ENCODE measurements around the gene NFIA. TPM values are rescaled to one million over a fixed set of nuclear protein-coding genes. Genes with fewer than 3 reads are reported as not detected.

NFIA gene
- total and polyA plus RNA-seq, 9 of the 15 experiments (the other 6 are each of a cell fraction or from before 2014, with no cell fraction given): 5.3 to 24.9 (median 9.8) TPM

- TF ChIP-seq VEZF1 (CRISPR knock-in tag; IDR thresholded peaks at IDR 0.05): no peak
Observed at GRCh38 chr1:61221642-61222041, 139.3 kb downstream of the NFIA start (continued).

- peaks cover 7% of the 10 kb centered on the region; the same call in 1 of the 2 replicates for H3K9me3 ChIP-seq (replicated peaks; ENCODE audit: control insufficient read depth, insufficient read depth, low read depth, low read length)
Observed at GRCh38 chr1:61222240-61222639, 139.9 kb downstream of the NFIA start.

More at GRCh38 chr1:61222240-61222639, 139.9 kb downstream of the NFIA start:
- no peak overlapping the region for H3K9ac ChIP-seq (ENCODE audit: insufficient read depth in 1 of 2, low read depth in 2 of 2, low read length in 2 of 2)
- 74% methylated on average over 2 of the region's 2 CpGs for WGBS (ENCODE audit: insufficient coverage, low coverage, missing lambda C conversion rate)
- no peaks in the 10 kb centered on the region for H4K20me1 ChIP-seq (replicated peaks; ENCODE audit: control insufficient read depth, insufficient read depth, low read length)
- H3K27ac ChIP-seq (ENCODE audit: extremely low read depth, low read depth, low read length): no peak overlapping the region
- in situ Hi-C loops (cut with MboI): no loop called here
- H3K4me3 ChIP-seq: no peak overlapping the region
- ChIA-PET CTCF (ENCODE audit: low intra/inter-chr PET ratio) (no interaction called here), POLR2A (no interaction called here)
- peaks cover 2% of the 10 kb centered on the region; the same call in 1 of the 3 replicates for H3K36me3 ChIP-seq (ENCODE audit: control insufficient read depth, insufficient read depth, low read length)
- no peak overlapping the region for H2AFZ ChIP-seq (ENCODE audit: low read depth, low read length)
- FAIRE-seq: peak; percentile 35
- BruUV-seq (replicated peaks): no TSS peak
- TF ChIP-seq LEF1 (IDR thresholded peaks at IDR 0.05) (no peak), TCF7 (IDR thresholded peaks at IDR 0.05; ENCODE audit: borderline replicate concordance) (no peak), FOSL1 (tag; conservative IDR thresholded peaks at IDR 0.05) (no peak), DEAF1 (CRISPR knock-in tag; IDR thresholded peaks at IDR 0.05) (no peak), ZBTB33 (CRISPR knock-in tag; IDR thresholded peaks at IDR 0.05) (0 out of 2 replicates have a peak, but pooled peaks have one; percentile 15), KLF13 (tag; IDR thresholded peaks at IDR 0.05; ENCODE audit: borderline replicate concordance, low read depth) (no peak), CHAMP1 (IDR thresholded peaks at IDR 0.05) (0 out of 2 replicates have a peak, but pooled peaks have one; percentile 29)
- H3K27me3 ChIP-seq (ENCODE audit: control insufficient read depth in 2 of 2, insufficient read depth in 2 of 2, low read length in 2 of 2): no peaks in the 10 kb centered on the region
- ATAC-seq: peak; percentile 46; the same call in 2 of the 3 replicates
- DNase-seq (ENCODE audit: extremely low read depth in 1 of 4, low spot score in 3 of 4): no peak
- intact Hi-C loops (cut with micrococcal nuclease): no loop called here
- peaks cover 38% of the 10 kb centered on the region for H3K79me2 ChIP-seq (ENCODE audit: control insufficient read depth, insufficient read depth, low read length)
- no peak overlapping the region for H3K4me2 ChIP-seq (ENCODE audit: insufficient read depth, low read length)
- peaks cover 0 to 7% of the 10 kb centered on the region in 2 experiments; a peak in 2 of 5 replicates for H3K4me1 ChIP-seq (replicated peaks in 1 of 2; ENCODE audit: control insufficient read depth in 2 of 2, insufficient read depth in 2 of 2, low read length in 2 of 2)
- H3K9me1 ChIP-seq (ENCODE audit: control insufficient read depth, insufficient read depth, low read length): no peaks in the 10 kb centered on the region
